ENCODE data around the gene IFIT5. TPM values are rescaled to one million over a fixed set of nuclear protein-coding genes. Genes with fewer than 3 reads are reported as not detected.
A peak's percentile ranks its signal among the peaks of the same experiment; 100 is the strongest.

The IFIT5 gene
- polyA plus RNA-seq (2013, experiment 1 of 2), result 3.8 TPM
- polyA plus RNA-seq (2013, experiment 2 of 2), result 4.4 TPM

GRCh38 chr10:89414146-89414878, at the start of gene IFIT5:
IFIT5 (plus strand) TSS chr10:89414568; CDS start chr10:89414799, 231 bp downstream.
- H3K4me3 ChIP-seq (ENCODE audit: low read length), result peak within 1 kb of the TSS; percentile 97
- H3K27me3 ChIP-seq (ENCODE audit: insufficient read depth, low read length), result peaks cover 32% of the 10 kb centered on the region
- H3K27ac ChIP-seq (ENCODE audit: low read depth, low read length), result peak within 1 kb of the TSS; percentile 22; the same call in 1 of the 2 replicates
- H3K4me1 ChIP-seq (ENCODE audit: insufficient read depth, low read length), result peaks cover 14% of the 10 kb centered on the region
- peaks cover 10% of the 10 kb centered on the region for H3K36me3 ChIP-seq (ENCODE audit: insufficient read depth, low read length)
- H3K9me3 ChIP-seq (ENCODE audit: insufficient read depth, low read depth, low read length), result no peaks in the 10 kb centered on the region
- WGBS, result 1% methylated on average over 48 of the region's 48 CpGs
- peak within 1 kb of the TSS; percentile 87 for H3K9ac ChIP-seq (ENCODE audit: low read depth, low read length)

DNA sequence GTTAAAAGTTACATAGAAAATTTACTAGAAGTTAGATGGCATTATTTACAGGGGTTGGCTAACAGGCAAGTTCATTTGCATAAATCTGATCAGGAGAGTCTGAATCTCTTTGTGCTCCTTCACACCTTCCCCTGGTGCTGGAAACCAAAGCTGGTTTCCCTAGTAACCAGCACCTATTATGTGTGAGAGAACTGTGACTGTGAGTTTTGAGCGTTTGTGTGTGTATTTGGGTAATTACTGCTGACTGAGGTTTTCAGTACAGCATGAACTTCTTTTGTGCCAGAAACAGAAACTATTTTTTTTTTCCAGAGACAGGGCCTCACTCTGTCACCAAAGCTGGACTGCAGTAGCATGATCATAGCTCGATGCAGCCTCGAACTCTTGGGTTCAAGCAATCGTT, 46.8 kb upstream of the IFIT5 start:
- no peak overlapping the region for H3K9ac ChIP-seq (ENCODE audit: low read depth, low read length)
- H3K9me3 ChIP-seq (ENCODE audit: insufficient read depth, low read depth, low read length), result no peaks in the 10 kb centered on the region
- H3K36me3 ChIP-seq (ENCODE audit: insufficient read depth, low read length), result no peaks in the 10 kb centered on the region
- no peaks in the 10 kb centered on the region for H3K27me3 ChIP-seq (ENCODE audit: insufficient read depth, low read length)
- no peak overlapping the region for H3K4me3 ChIP-seq (ENCODE audit: low read length)
- H3K4me1 ChIP-seq (ENCODE audit: insufficient read depth, low read length), result peaks cover 4% of the 10 kb centered on the region; the same call in 1 of the 2 replicates
- WGBS, result 85% methylated on average over 4 of the region's 4 CpGs
- H3K27ac ChIP-seq (ENCODE audit: low read depth, low read length), result no peak overlapping the region

- WGBS, result 64% methylated on average over 1 of the region's 1 CpG
Measured at GRCh38 chr10:89368129-89368528, 46.2 kb upstream of the IFIT5 start.

GRCh38 chr10:89369156-89370105, 44.9 kb upstream of the IFIT5 start:
- Histone ChIP-seq H3K36me3 (ENCODE audit: insufficient read depth, low read length) (no peaks in the 10 kb centered on the region), H3K9ac (ENCODE audit: low read depth, low read length) (no peak overlapping the region), H3K27me3 (ENCODE audit: insufficient read depth, low read length) (no peaks in the 10 kb centered on the region), H3K4me1 (ENCODE audit: insufficient read depth, low read length) (peaks cover 4% of the 10 kb centered on the region; the same call in 1 of the 2 replicates), H3K4me3 (ENCODE audit: low read length) (no peak overlapping the region), H3K9me3 (ENCODE audit: insufficient read depth, low read depth, low read length) (no peaks in the 10 kb centered on the region), H3K27ac (ENCODE audit: low read depth, low read length) (no peak overlapping the region)
- 88% methylated on average over 4 of the region's 5 CpGs for WGBS

More at GRCh38 chr10:89368129-89368528, 46.2 kb upstream of the IFIT5 start:
- Histone ChIP-seq H3K27me3 (ENCODE audit: insufficient read depth, low read length) (no peaks in the 10 kb centered on the region), H3K4me1 (ENCODE audit: insufficient read depth, low read length) (peaks cover 4% of the 10 kb centered on the region; the same call in 1 of the 2 replicates), H3K4me3 (ENCODE audit: low read length) (no peak overlapping the region), H3K36me3 (ENCODE audit: insufficient read depth, low read length) (no peaks in the 10 kb centered on the region), H3K9me3 (ENCODE audit: insufficient read depth, low read depth, low read length) (no peaks in the 10 kb centered on the region), H3K27ac (ENCODE audit: low read depth, low read length) (no peak overlapping the region), H3K9ac (ENCODE audit: low read depth, low read length) (no peak overlapping the region)

GRCh38 chr10:89371079-89371478, 43.3 kb upstream of the IFIT5 start:
- Histone ChIP-seq H3K4me1 (ENCODE audit: insufficient read depth, low read length) (peaks cover 4% of the 10 kb centered on the region; the same call in 1 of the 2 replicates), H3K9me3 (ENCODE audit: insufficient read depth, low read depth, low read length) (no peaks in the 10 kb centered on the region), H3K36me3 (ENCODE audit: insufficient read depth, low read length) (no peaks in the 10 kb centered on the region), H3K27ac (ENCODE audit: low read depth, low read length) (no peak overlapping the region), H3K9ac (ENCODE audit: low read depth, low read length) (no peak overlapping the region), H3K27me3 (ENCODE audit: insufficient read depth, low read length) (no peaks in the 10 kb centered on the region), H3K4me3 (ENCODE audit: low read length) (no peak overlapping the region)

- WGBS, result 97% methylated on average over 3 of the region's 3 CpGs
Measured at GRCh38 chr10:89371987-89372386, 42.4 kb upstream of the IFIT5 start.

GRCh38 chr10:89373916-89374711, 40.3 kb upstream of the IFIT5 start:
- no peaks in the 10 kb centered on the region for H3K36me3 ChIP-seq (ENCODE audit: insufficient read depth, low read length)
- no peaks in the 10 kb centered on the region for H3K27me3 ChIP-seq (ENCODE audit: insufficient read depth, low read length)
- H3K27ac ChIP-seq (ENCODE audit: low read depth, low read length), result no peak overlapping the region
- 97% methylated on average over 3 of the region's 3 CpGs for WGBS
- peaks cover 15% of the 10 kb centered on the region; the same call in 1 of the 2 replicates for H3K4me1 ChIP-seq (ENCODE audit: insufficient read depth, low read length)
- H3K9me3 ChIP-seq (ENCODE audit: insufficient read depth, low read depth, low read length), result no peaks in the 10 kb centered on the region
- no peak overlapping the region for H3K9ac ChIP-seq (ENCODE audit: low read depth, low read length)
- H3K4me3 ChIP-seq (ENCODE audit: low read length), result no peak overlapping the region

More at GRCh38 chr10:89371987-89372386, 42.4 kb upstream of the IFIT5 start:
- no peaks in the 10 kb centered on the region for H3K27me3 ChIP-seq (ENCODE audit: insufficient read depth, low read length)
- H3K4me3 ChIP-seq (ENCODE audit: low read length), result no peak overlapping the region
- H3K4me1 ChIP-seq (ENCODE audit: insufficient read depth, low read length), result peaks cover 4% of the 10 kb centered on the region; the same call in 1 of the 2 replicates
- no peak overlapping the region for H3K27ac ChIP-seq (ENCODE audit: low read depth, low read length)
- no peaks in the 10 kb centered on the region for H3K36me3 ChIP-seq (ENCODE audit: insufficient read depth, low read length)
- H3K9me3 ChIP-seq (ENCODE audit: insufficient read depth, low read depth, low read length), result no peaks in the 10 kb centered on the region
- no peak overlapping the region for H3K9ac ChIP-seq (ENCODE audit: low read depth, low read length)

DNA sequence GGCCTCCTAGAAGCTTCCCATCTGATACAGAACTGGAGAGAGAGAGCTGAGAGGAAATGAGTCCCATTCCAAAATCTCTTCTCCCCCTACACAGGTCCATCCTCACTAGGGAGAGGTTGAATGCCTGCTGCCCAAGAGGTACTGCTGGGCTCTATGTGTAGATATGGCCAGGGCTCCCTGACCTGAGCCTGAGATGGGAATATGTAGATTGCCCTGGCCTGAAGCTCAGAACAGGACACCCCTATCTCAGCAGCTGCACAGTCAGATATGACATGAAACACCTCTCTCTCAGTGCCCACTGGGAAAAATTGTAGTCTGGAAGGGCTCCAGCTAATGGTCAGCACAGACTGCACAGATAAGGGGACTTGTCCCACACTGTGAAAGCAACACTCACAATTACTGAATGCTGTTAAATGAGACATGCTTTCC, 39.6 kb upstream of the IFIT5 start:
- Histone ChIP-seq H3K9ac (ENCODE audit: low read depth, low read length) (no peak overlapping the region), H3K27ac (ENCODE audit: low read depth, low read length) (no peak overlapping the region), H3K4me1 (ENCODE audit: insufficient read depth, low read length) (peaks cover 11% of the 10 kb centered on the region; the same call in 1 of the 2 replicates), H3K27me3 (ENCODE audit: insufficient read depth, low read length) (no peaks in the 10 kb centered on the region), H3K9me3 (ENCODE audit: insufficient read depth, low read depth, low read length) (no peaks in the 10 kb centered on the region), H3K36me3 (ENCODE audit: insufficient read depth, low read length) (no peaks in the 10 kb centered on the region), H3K4me3 (ENCODE audit: low read length) (no peak overlapping the region)

GRCh38 chr10:89377705-89378637, 36.4 kb upstream of the IFIT5 start, which contains the start of gene IFIT1B:
IFIT1B (plus strand) TSS chr10:89378056; CDS start chr10:89378136, 80 bp downstream.
- no peaks in the 10 kb centered on the region for H3K27me3 ChIP-seq (ENCODE audit: insufficient read depth, low read length)
- H3K36me3 ChIP-seq (ENCODE audit: insufficient read depth, low read length), result no peaks in the 10 kb centered on the region
- 85% methylated on average over 5 of the region's 5 CpGs for WGBS
- H3K9ac ChIP-seq (ENCODE audit: low read depth, low read length), result no peak within 1 kb of the TSS
- H3K4me3 ChIP-seq (ENCODE audit: low read length), result no peak within 1 kb of the TSS
- H3K9me3 ChIP-seq (ENCODE audit: insufficient read depth, low read depth, low read length), result no peaks in the 10 kb centered on the region
- H3K27ac ChIP-seq (ENCODE audit: low read depth, low read length), result no peak within 1 kb of the TSS
- H3K4me1 ChIP-seq (ENCODE audit: insufficient read depth, low read length), result peaks cover 11% of the 10 kb centered on the region; the same call in 1 of the 2 replicates

- no peaks in the 10 kb centered on the region for H3K36me3 ChIP-seq (ENCODE audit: insufficient read depth, low read length)
- H3K9ac ChIP-seq (ENCODE audit: low read depth, low read length), result no peak overlapping the region
- H3K27ac ChIP-seq (ENCODE audit: low read depth, low read length), result no peak overlapping the region
- H3K4me1 ChIP-seq (ENCODE audit: insufficient read depth, low read length), result peaks cover 11% of the 10 kb centered on the region; the same call in 1 of the 2 replicates
- H3K4me3 ChIP-seq (ENCODE audit: low read length), result no peak overlapping the region
- H3K27me3 ChIP-seq (ENCODE audit: insufficient read depth, low read length), result no peaks in the 10 kb centered on the region
- no peaks in the 10 kb centered on the region for H3K9me3 ChIP-seq (ENCODE audit: insufficient read depth, low read depth, low read length)
Measured at GRCh38 chr10:89379103-89379502, 35.3 kb upstream of the IFIT5 start.

Measured in HUES64 (cell line).